WTC11 (cell line): ENCODE data around the gene CT47A1. TPM values are rescaled to one million over a fixed set of nuclear protein-coding genes. Genes with fewer than 3 reads are reported as not detected.

Experiments used
- ATAC-seq: fragments of 200-7000 bp; cut with Tn5 transposase; 2 replicates; pipeline ENCODE4 v1.10.0; 2021; ENCODE audit warnings: mild to moderate bottlenecking, moderate library complexity
- CTCF ChIA-PET: fragments of 300-600 bp; sonication (Branson Sonifier 250); formaldehyde crosslinking; loops from one replicate; lab custom pipeline; 2021; ENCODE audit warnings: antibody characterized with exemption; lab: Charles Lee
- POLR2A ChIA-PET: fragments of 350-600 bp; sonication (Branson Sonifier 250); formaldehyde crosslinking; loops from one replicate; lab custom pipeline; 2021; ENCODE audit warnings: antibody characterized with exemption; lab: Charles Lee
- DNase-seq: peaks from one replicate; pipeline ENCODE4 v3.0.0; 2021; ENCODE audit warnings: low spot score
- H3K27ac Mint-ChIP-seq: 2 replicates; pipeline ENCODE4 v1.8.0; 2021; ENCODE audit warnings: mixed read lengths
- H3K27me3 Mint-ChIP-seq: 2 replicates; pipeline ENCODE4 v1.8.0; 2021; ENCODE audit warnings: low read depth, mild to moderate bottlenecking, moderate library complexity, mixed read lengths
- H3K36me3 Mint-ChIP-seq: 2 replicates; pipeline ENCODE4 v1.8.0; 2021; ENCODE audit warnings: mixed read lengths
- H3K4me1 Mint-ChIP-seq: 2 replicates; pipeline ENCODE4 v1.8.0; 2022; ENCODE audit warnings: mixed read lengths
- H3K4me3 Mint-ChIP-seq: 2 replicates; pipeline ENCODE4 v1.8.0; 2021; ENCODE audit warnings: mild to moderate bottlenecking, moderate library complexity, mixed read lengths
- H3K9me3 Mint-ChIP-seq: 2 replicates; pipeline ENCODE4 v1.8.0; 2021; ENCODE audit warnings: mixed read lengths
- ARID4B ChIP-seq: sonication (generic); formaldehyde crosslinking; IDR thresholded peaks from 2 replicates; pipeline ENCODE4 v1.8.0; 2023; ENCODE audit warnings: missing genetic modification reagents, mild to moderate bottlenecking, borderline replicate concordance
- CBFB ChIP-seq: sonication (generic); formaldehyde crosslinking; IDR thresholded peaks from 2 replicates; pipeline ENCODE4 v1.8.1; 2022; ENCODE audit warnings: mild to moderate bottlenecking, low read depth, missing genetic modification reagents
- ERG ChIP-seq: fragments of 250-450 bp; sonication (Bioruptor Pico); IDR thresholded peaks from 2 replicates; pipeline ENCODE4 v1.8.0; 2021; ENCODE audit warnings: mild to moderate bottlenecking
- ESRRA ChIP-seq: sonication (generic); formaldehyde crosslinking; IDR thresholded peaks from 2 replicates; pipeline ENCODE4 v1.8.1; 2022; ENCODE audit warnings: mild to moderate bottlenecking, missing genetic modification reagents, borderline replicate concordance
- FOXJ3 ChIP-seq: sonication (generic); formaldehyde crosslinking; IDR thresholded peaks from 2 replicates; pipeline ENCODE4 v1.9.0; 2021; ENCODE audit warnings: missing genetic modification reagents, mild to moderate bottlenecking, borderline replicate concordance
- FOXK1 ChIP-seq: sonication (generic); formaldehyde crosslinking; IDR thresholded peaks from 2 replicates; pipeline ENCODE4 v1.8.0; 2022; ENCODE audit warnings: mild to moderate bottlenecking, moderate library complexity, missing genetic modification reagents
- HMGXB4 ChIP-seq: sonication (generic); formaldehyde crosslinking; IDR thresholded peaks from 2 replicates; pipeline ENCODE4 v1.8.1; 2023; ENCODE audit warnings: mild to moderate bottlenecking, moderate library complexity, missing genetic modification reagents
- NR1H2 ChIP-seq: sonication (generic); formaldehyde crosslinking; IDR thresholded peaks from 2 replicates; pipeline ENCODE4 v1.9.0; 2021; ENCODE audit warnings: mild to moderate bottlenecking, moderate library complexity, missing genetic modification reagents
- NR2C2 ChIP-seq: sonication (generic); formaldehyde crosslinking; IDR thresholded peaks from 2 replicates; pipeline ENCODE4 v1.8.0; 2022; ENCODE audit warnings: mild to moderate bottlenecking, missing genetic modification reagents
- SOX15 ChIP-seq: fragments of 250-450 bp; sonication (Bioruptor Pico); IDR thresholded peaks from 2 replicates; pipeline ENCODE4 v1.9.0; 2021; ENCODE audit warnings: mild to moderate bottlenecking
- TCF7 ChIP-seq: sonication (generic); formaldehyde crosslinking; IDR thresholded peaks from 2 replicates; pipeline ENCODE4 v1.8.0; 2022; ENCODE audit warnings: mild to moderate bottlenecking, low read depth, missing genetic modification reagents, moderate library complexity
- TP53 ChIP-seq: sonication (generic); formaldehyde crosslinking; IDR thresholded peaks from 2 replicates; pipeline ENCODE4 v1.8.1; 2023; ENCODE audit warnings: mild to moderate bottlenecking, missing genetic modification reagents
- ZNF263 ChIP-seq: sonication (generic); formaldehyde crosslinking; IDR thresholded peaks from 2 replicates; pipeline ENCODE4 v1.8.1; 2022; ENCODE audit warnings: low read depth, mild to moderate bottlenecking, moderate library complexity, missing genetic modification reagents
- ZNF416 ChIP-seq: fragments of 250-450 bp; sonication (Bioruptor Pico); IDR thresholded peaks from 2 replicates; pipeline ENCODE4 v1.9.0; 2021; ENCODE audit warnings: mild to moderate bottlenecking, inconsistent platforms
- total RNA-seq: library from RNA; stranded (reverse); gene quantifications from 3 replicates; pipeline ENCODE4 v1.2.3, GENCODE V29; 2021
- TF ChIP-seq, protein P1 (sequence below): sonication (generic); formaldehyde crosslinking; IDR thresholded peaks from 2 replicates; pipeline ENCODE4 v1.8.1; 2022; ENCODE audit warnings: low read depth, missing genetic modification reagents, borderline replicate concordance
- TF ChIP-seq, protein P2 (sequence below): sonication (generic); formaldehyde crosslinking; IDR thresholded peaks from 2 replicates; pipeline ENCODE4 v1.8.1; 2023; ENCODE audit warnings: mild to moderate bottlenecking, missing genetic modification reagents, borderline replicate concordance
- TF ChIP-seq, protein P3 (sequence below): sonication (generic); formaldehyde crosslinking; IDR thresholded peaks from 2 replicates; pipeline ENCODE4 v1.8.1; 2023; ENCODE audit warnings: mild to moderate bottlenecking, missing genetic modification reagents
- TF ChIP-seq, protein P4 (sequence below): sonication (generic); formaldehyde crosslinking; IDR thresholded peaks from 2 replicates; pipeline ENCODE4 v1.8.0; 2022; ENCODE audit warnings: mild to moderate bottlenecking, missing genetic modification reagents

Gene CT47A1
- total RNA-seq, 1 experiment from 2014 or later: not detected

DNA sequence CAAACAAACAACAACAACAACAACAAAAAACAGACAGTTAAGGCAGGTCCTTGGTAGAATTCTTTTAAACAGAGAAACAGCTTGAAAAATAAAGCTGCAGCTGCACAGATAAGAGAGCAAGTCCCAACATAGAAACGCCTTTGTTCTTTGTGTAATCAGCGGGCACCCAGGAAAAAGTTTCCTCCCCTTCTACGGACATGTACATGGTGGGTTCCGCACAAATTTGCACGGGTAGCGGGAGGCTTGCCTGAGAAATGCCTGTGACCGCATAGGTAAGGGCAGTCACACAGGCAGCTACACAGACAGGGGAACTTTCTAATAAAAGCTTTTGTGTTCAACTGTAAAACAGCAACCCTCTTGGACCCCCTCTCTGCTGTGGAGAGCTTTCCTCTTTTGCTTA is 25.7 kb upstream of the CT47A1 start:
- no peaks in the 10 kb centered on the region for H3K36me3 Mint-ChIP-seq
- no peak for DNase-seq
- ChIA-PET CTCF (no interaction called here), POLR2A (no interaction called here)
- ATAC-seq: no peak
- H3K9me3 Mint-ChIP-seq: no peaks in the 10 kb centered on the region
- TF ChIP-seq FOXJ3 (CRISPR knock-in tag) (no peak), ZNF416 (CRISPR knock-in tag) (no peak), TCF7 (CRISPR knock-in tag) (no peak), NR2C2 (CRISPR knock-in tag) (no peak), TP53 (CRISPR knock-in tag) (no peak), HMGXB4 (CRISPR knock-in tag) (no peak), ESRRA (CRISPR knock-in tag) (no peak), ARID4B (CRISPR knock-in tag) (no peak)
- TF ChIP-seq, protein P1, sequence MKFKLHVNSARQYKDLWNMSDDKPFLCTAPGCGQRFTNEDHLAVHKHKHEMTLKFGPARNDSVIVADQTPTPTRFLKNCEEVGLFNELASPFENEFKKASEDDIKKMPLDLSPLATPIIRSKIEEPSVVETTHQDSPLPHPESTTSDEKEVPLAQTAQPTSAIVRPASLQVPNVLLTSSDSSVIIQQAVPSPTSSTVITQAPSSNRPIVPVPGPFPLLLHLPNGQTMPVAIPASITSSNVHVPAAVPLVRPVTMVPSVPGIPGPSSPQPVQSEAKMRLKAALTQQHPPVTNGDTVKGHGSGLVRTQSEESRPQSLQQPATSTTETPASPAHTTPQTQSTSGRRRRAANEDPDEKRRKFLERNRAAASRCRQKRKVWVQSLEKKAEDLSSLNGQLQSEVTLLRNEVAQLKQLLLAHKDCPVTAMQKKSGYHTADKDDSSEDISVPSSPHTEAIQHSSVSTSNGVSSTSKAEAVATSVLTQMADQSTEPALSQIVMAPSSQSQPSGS (CRISPR knock-in tag): no peak
- TF ChIP-seq, protein P2, sequence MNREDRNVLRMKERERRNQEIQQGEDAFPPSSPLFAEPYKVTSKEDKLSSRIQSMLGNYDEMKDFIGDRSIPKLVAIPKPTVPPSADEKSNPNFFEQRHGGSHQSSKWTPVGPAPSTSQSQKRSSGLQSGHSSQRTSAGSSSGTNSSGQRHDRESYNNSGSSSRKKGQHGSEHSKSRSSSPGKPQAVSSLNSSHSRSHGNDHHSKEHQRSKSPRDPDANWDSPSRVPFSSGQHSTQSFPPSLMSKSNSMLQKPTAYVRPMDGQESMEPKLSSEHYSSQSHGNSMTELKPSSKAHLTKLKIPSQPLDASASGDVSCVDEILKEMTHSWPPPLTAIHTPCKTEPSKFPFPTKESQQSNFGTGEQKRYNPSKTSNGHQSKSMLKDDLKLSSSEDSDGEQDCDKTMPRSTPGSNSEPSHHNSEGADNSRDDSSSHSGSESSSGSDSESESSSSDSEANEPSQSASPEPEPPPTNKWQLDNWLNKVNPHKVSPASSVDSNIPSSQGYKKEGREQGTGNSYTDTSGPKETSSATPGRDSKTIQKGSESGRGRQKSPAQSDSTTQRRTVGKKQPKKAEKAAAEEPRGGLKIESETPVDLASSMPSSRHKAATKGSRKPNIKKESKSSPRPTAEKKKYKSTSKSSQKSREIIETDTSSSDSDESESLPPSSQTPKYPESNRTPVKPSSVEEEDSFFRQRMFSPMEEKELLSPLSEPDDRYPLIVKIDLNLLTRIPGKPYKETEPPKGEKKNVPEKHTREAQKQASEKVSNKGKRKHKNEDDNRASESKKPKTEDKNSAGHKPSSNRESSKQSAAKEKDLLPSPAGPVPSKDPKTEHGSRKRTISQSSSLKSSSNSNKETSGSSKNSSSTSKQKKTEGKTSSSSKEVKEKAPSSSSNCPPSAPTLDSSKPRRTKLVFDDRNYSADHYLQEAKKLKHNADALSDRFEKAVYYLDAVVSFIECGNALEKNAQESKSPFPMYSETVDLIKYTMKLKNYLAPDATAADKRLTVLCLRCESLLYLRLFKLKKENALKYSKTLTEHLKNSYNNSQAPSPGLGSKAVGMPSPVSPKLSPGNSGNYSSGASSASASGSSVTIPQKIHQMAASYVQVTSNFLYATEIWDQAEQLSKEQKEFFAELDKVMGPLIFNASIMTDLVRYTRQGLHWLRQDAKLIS (CRISPR knock-in tag): no peak
- TF ChIP-seq, protein P3, sequence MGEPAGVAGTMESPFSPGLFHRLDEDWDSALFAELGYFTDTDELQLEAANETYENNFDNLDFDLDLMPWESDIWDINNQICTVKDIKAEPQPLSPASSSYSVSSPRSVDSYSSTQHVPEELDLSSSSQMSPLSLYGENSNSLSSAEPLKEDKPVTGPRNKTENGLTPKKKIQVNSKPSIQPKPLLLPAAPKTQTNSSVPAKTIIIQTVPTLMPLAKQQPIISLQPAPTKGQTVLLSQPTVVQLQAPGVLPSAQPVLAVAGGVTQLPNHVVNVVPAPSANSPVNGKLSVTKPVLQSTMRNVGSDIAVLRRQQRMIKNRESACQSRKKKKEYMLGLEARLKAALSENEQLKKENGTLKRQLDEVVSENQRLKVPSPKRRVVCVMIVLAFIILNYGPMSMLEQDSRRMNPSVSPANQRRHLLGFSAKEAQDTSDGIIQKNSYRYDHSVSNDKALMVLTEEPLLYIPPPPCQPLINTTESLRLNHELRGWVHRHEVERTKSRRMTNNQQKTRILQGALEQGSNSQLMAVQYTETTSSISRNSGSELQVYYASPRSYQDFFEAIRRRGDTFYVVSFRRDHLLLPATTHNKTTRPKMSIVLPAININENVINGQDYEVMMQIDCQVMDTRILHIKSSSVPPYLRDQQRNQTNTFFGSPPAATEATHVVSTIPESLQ: no peak
- peaks cover 12% of the 10 kb centered on the region for H3K4me1 Mint-ChIP-seq
- H3K27me3 Mint-ChIP-seq: peaks cover 4% of the 10 kb centered on the region; the same call in 1 of the 2 replicates
- no peak overlapping the region for H3K4me3 Mint-ChIP-seq
- H3K27ac Mint-ChIP-seq: no peak overlapping the region

DNA sequence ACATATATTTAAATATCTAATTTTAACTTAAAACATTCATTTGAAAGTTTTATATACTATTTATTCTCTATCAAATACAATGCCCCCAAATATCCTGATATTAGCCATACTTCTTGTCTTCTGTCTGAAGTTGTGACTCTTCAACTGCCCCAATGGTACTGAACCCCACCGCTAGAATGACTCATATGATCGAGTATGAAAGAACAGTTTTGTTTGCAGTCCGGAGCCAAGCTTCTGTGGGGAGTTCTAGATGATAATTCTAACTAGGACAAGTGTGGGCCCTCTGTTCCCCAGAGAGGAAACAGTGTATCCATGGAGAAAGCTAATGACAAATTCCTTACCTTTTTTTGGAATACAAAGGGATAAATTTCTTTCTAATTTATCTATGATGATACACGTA is 24.7 kb upstream of the CT47A1 start:
- Mint-ChIP-seq H3K9me3 (no peaks in the 10 kb centered on the region), H3K27ac (no peak overlapping the region), H3K27me3 (peaks cover 4% of the 10 kb centered on the region; the same call in 1 of the 2 replicates), H3K36me3 (no peaks in the 10 kb centered on the region), H3K4me3 (no peak overlapping the region), H3K4me1 (peaks cover 12% of the 10 kb centered on the region)
- POLR2A ChIA-PET: no interaction called here
- CTCF ChIA-PET: no interaction called here
- ATAC-seq: no peak
- DNase-seq: no peak
- TF ChIP-seq ZNF263 (CRISPR knock-in tag): no peak
- no peak for TF ChIP-seq SOX15 (CRISPR knock-in tag)
- TF ChIP-seq CBFB (CRISPR knock-in tag): no peak
- no peak for TF ChIP-seq ERG
- TF ChIP-seq NR1H2 (CRISPR knock-in tag): no peak
- no peak for TF ChIP-seq NR2C2 (CRISPR knock-in tag)
- TF ChIP-seq, protein P4, sequence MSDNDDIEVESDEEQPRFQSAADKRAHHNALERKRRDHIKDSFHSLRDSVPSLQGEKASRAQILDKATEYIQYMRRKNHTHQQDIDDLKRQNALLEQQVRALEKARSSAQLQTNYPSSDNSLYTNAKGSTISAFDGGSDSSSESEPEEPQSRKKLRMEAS (CRISPR knock-in tag): no peak
- no peak for TF ChIP-seq FOXK1 (CRISPR knock-in tag)
